SU-DHL-6 (cell line): ENCODE measurements around the gene MARCHF6.

Experiments
- H2AFZ ChIP-seq: fragments of 200-600 bp; sonication (generic); 2 replicates; pipeline ENCODE4 v1.6.1; 2014; ENCODE audit warnings: low read depth, mild to moderate bottlenecking, moderate library complexity, mixed read lengths, antibody characterized with exemption, low read length; ENCODE audit not compliant: severe bottlenecking
- H3F3A ChIP-seq: fragments of 200-600 bp; shearing (Covaris generic); 2 replicates; pipeline ENCODE4 v1.6.0; 2016; ENCODE audit warnings: antibody characterized with exemption, mild to moderate bottlenecking; ENCODE audit not compliant: insufficient read depth
- H3K27ac ChIP-seq: fragments of 200-600 bp; sonication (generic); 2 replicates; pipeline ENCODE4 v1.5.1; 2016; ENCODE audit warnings: low read depth, mild to moderate bottlenecking, low read length, moderate library complexity, mixed read lengths
- H3K27me3 ChIP-seq: fragments of 200-600 bp; sonication (generic), shearing (Covaris generic); 2 replicates; pipeline ENCODE4 v1.6.0; 2014; ENCODE audit warnings: mild to moderate bottlenecking, low read length
- H3K36me3 ChIP-seq: fragments of 200-600 bp; sonication (generic); 2 replicates; pipeline ENCODE4 v1.6.1; 2014; ENCODE audit warnings: mild to moderate bottlenecking, low read length, mixed read lengths
- H3K4me2 ChIP-seq: fragments of 300-600, 200-600 bp; shearing (Covaris generic), sonication (generic); 2 replicates; pipeline ENCODE4 v1.6.0; 2014; ENCODE audit warnings: low read length, low read depth, mild to moderate bottlenecking; ENCODE audit not compliant: poor library complexity, severe bottlenecking
- H3K4me3 ChIP-seq: fragments of 200-600 bp; sonication (generic); 2 replicates; pipeline ENCODE4 v1.5.1; 2014; ENCODE audit warnings: antibody characterized with exemption, low read length, mild to moderate bottlenecking, mixed read lengths; ENCODE audit not compliant: insufficient read depth, poor library complexity, severe bottlenecking
- H3K79me2 ChIP-seq: fragments of 200-600 bp; sonication (generic); 2 replicates; pipeline ENCODE4 v1.6.1; 2014; ENCODE audit warnings: mild to moderate bottlenecking, low read length, moderate library complexity; ENCODE audit not compliant: insufficient read depth
- H3K9ac ChIP-seq: fragments of 200-600 bp; sonication (generic); 2 replicates; pipeline ENCODE4 v1.7.0; 2014; ENCODE audit warnings: mild to moderate bottlenecking, low read length
- H3K9me2 ChIP-seq: fragments of 200-600 bp; sonication (generic); replicated peaks from 2 replicates; pipeline ENCODE4 v1.6.1; 2014; ENCODE audit warnings: low read length; ENCODE audit not compliant: insufficient read depth
- H3K9me3 ChIP-seq: fragments of 200-600 bp; sonication (generic); 2 replicates; pipeline ENCODE4 v1.6.1; 2014; ENCODE audit warnings: low read length, mixed read lengths; ENCODE audit not compliant: insufficient read depth
- H4K20me1 ChIP-seq: fragments of 200-600 bp; sonication (generic); 2 replicates; pipeline ENCODE4 v1.6.1; 2014; ENCODE audit warnings: low read depth, mild to moderate bottlenecking, antibody characterized with exemption, low read length, moderate library complexity, mixed read lengths
- CTCF ChIP-seq: fragments of 200-600 bp; sonication (generic); IDR thresholded peaks from one replicate; pipeline ENCODE4 v1.5.1; 2017; ENCODE audit warnings: antibody characterized with exemption, mild to moderate bottlenecking, low read length, moderate library complexity; ENCODE audit not compliant: insufficient read depth, poor library complexity, severe bottlenecking
- EZH2phosphoT487 ChIP-seq: fragments of 200-600 bp; sonication (generic), shearing (Covaris generic); conservative IDR thresholded peaks from 2 replicates; pipeline ENCODE4 v1.6.1; 2018; ENCODE audit warnings: mild to moderate bottlenecking, antibody characterized with exemption, low read length, moderate library complexity, mixed read lengths

Gene MARCHF6, protein sequence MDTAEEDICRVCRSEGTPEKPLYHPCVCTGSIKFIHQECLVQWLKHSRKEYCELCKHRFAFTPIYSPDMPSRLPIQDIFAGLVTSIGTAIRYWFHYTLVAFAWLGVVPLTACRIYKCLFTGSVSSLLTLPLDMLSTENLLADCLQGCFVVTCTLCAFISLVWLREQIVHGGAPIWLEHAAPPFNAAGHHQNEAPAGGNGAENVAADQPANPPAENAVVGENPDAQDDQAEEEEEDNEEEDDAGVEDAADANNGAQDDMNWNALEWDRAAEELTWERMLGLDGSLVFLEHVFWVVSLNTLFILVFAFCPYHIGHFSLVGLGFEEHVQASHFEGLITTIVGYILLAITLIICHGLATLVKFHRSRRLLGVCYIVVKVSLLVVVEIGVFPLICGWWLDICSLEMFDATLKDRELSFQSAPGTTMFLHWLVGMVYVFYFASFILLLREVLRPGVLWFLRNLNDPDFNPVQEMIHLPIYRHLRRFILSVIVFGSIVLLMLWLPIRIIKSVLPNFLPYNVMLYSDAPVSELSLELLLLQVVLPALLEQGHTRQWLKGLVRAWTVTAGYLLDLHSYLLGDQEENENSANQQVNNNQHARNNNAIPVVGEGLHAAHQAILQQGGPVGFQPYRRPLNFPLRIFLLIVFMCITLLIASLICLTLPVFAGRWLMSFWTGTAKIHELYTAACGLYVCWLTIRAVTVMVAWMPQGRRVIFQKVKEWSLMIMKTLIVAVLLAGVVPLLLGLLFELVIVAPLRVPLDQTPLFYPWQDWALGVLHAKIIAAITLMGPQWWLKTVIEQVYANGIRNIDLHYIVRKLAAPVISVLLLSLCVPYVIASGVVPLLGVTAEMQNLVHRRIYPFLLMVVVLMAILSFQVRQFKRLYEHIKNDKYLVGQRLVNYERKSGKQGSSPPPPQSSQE

GRCh38 chr5:10353241-10354047 lies at the start of gene MARCHF6:
MARCHF6 (plus strand) TSS chr5:10353695; CDS start chr5:10353899, 204 bp downstream.
- Histone ChIP-seq H4K20me1 (peaks cover 10% of the 10 kb centered on the region), H3K4me2 (peak within 1 kb of the TSS; percentile 86), H3K36me3 (no peaks in the 10 kb centered on the region), H3K9ac (peak within 1 kb of the TSS; percentile 78), H3K27me3 (no peaks in the 10 kb centered on the region), H3K9me2 (no peaks in the 10 kb centered on the region), H3K4me3 (peak within 1 kb of the TSS; percentile 87), H3F3A (peaks cover 16% of the 10 kb centered on the region; the same call in 1 of the 2 replicates), H3K9me3 (no peaks in the 10 kb centered on the region), H3K27ac (peak within 1 kb of the TSS; percentile 89), H2AFZ (peak within 1 kb of the TSS; percentile 65), H3K79me2 (peaks cover 45% of the 10 kb centered on the region)
- TF ChIP-seq EZH2phosphoT487: no peak
- no peak for TF ChIP-seq CTCF

DNA sequence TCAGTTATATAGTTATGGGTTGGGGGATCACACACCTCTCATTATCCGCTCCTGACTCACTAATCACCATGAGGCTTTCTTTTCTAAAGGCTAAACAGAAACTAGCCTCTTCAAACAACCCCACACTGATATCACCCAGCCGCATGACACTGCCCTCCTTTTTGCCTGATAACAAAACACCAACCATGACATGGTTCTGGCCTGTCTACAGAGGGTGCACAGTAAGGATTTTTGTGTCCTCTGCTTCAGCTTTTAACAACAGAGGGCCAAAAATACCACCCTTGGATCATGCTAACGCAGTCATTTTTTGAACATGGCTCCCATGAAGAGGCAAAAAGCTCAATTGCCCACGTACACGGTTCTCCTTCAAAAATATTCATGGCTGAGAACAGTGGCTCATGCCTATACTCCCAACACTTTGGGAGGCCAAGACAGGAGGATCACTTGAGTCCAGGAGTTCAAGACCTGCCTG lies 49.8 kb upstream of the MARCHF6 start:
- Histone ChIP-seq H3K9ac (no peak overlapping the region), H3K79me2 (no peaks in the 10 kb centered on the region), H3F3A (no peaks in the 10 kb centered on the region), H3K27ac (no peak overlapping the region), H3K9me3 (no peaks in the 10 kb centered on the region), H3K36me3 (no peaks in the 10 kb centered on the region), H3K9me2 (no peaks in the 10 kb centered on the region), H2AFZ (no peak overlapping the region), H3K4me3 (no peak overlapping the region), H3K27me3 (no peaks in the 10 kb centered on the region), H3K4me2 (no peak overlapping the region), H4K20me1 (no peaks in the 10 kb centered on the region)
- TF ChIP-seq EZH2phosphoT487 (no peak), CTCF (no peak)

- Histone ChIP-seq H3F3A (no peaks in the 10 kb centered on the region), H3K9me2 (no peaks in the 10 kb centered on the region), H2AFZ (no peak overlapping the region), H3K27ac (no peak overlapping the region), H3K4me3 (no peak overlapping the region), H3K9me3 (no peaks in the 10 kb centered on the region), H3K9ac (no peak overlapping the region), H4K20me1 (no peaks in the 10 kb centered on the region), H3K36me3 (no peaks in the 10 kb centered on the region), H3K27me3 (no peaks in the 10 kb centered on the region), H3K4me2 (no peak overlapping the region), H3K79me2 (no peaks in the 10 kb centered on the region)
- TF ChIP-seq CTCF (no peak), EZH2phosphoT487 (no peak)
These were observed 48.6 kb upstream of the MARCHF6 start for GRCh38 chr5:10304932-10305331.
